ENCODE measurements around the gene ARHGAP4.

Gene ARHGAP4

DNA sequence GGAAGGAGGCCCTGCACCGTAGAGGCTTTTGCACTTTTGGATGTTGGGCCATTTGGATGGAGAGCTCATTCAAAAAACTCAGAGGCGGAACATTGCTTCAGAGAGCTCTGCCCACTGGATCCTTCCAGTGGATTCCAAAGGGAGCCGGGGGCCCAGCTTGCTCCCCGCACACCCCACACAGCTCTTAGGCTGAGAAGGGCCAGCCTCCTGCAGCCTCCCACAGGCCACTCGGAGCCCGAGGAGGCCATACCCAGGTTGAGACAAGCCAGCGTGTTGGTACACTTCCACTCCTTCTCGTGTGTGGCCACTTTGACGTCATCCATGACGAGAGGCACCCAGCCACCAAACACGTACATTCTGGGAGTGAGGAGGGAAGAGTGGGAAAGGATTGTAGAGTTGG, 35.2 kb upstream of the ARHGAP4 start:
- no peak for DNase-seq

DNA sequence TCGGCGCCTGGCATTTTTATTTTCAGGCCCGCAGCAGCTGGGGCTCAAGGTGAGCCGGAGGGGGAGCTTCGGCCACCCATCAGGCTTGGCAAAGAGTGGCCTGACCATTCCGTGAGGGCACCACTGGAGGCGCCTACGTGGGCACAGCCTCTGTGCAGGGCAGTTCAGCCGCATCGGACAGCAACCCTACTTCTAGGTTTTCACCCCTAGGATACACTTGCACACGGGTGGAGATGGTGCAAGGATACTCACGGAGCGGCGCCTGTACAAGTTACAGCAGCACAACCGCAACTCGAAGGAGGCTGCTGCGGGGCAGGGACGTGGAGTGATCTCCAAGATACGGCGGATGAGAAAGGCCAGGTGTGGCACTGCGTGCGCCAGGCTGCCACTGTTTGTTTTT, 34.7 kb upstream of the ARHGAP4 start:
- no peak for DNase-seq

DNA sequence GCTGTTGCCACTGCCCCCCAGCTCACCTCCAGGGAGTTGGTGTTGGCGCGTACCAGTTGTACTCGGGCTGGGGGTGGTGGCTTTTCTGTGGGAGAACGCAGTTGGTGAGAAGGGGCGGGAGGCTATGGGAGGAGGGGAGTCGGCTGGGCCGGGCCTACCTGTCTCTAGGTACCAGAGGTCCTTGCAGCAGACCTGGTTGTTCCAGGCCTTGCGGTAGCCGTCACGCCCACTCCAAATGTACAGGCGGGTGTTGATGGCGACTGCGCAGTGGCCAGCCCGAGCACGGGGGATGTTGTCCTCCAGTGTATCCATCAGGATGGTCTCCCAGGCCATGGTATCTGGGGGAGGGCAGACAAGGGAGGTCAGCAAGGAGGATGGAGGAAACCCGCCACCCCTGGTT, 34.0 kb upstream of the ARHGAP4 start:
- DNase-seq, result no peak

DNA sequence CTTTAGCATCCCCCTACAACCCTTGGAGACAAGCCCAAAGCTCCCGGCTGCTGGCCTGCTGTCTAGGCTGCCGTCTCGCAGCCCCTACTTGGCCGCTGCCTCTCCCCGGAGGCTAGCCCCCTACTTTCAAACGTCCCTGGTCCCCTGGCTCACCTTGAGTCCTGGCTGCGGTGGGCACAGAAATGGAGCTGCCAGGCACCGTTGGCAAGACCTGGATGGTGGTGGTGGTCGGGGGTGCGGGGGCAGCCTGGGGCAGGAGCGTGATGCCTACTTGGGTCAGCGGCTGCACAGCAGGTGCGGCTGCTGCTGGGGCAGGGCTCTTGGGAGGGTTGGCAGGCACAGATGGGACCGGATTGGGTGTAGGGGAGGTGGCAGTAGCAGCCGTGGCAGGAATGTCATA, 33.6 kb upstream of the ARHGAP4 start:
- DNase-seq, result no peak

DNA sequence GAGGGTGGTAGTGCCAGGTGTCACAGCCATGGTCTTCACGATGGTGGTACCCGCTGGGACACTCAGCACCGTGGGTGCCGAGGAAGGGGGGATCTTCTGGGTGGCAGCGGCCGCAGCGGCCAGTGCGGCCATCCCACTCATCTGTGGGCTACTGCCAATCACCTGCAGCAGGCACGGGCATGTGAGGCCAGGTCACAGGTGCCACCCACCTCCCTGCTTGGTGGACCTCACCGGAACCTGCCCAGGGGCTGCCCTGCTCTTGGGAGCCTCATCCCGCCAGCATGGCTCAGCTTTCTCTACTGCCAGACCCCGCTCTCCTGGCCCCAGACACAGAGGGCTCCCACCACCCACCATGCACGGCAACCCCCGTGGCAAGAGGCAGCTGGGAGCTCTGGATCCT, 32.5 kb upstream of the ARHGAP4 start:
- DNase-seq, result no peak

DNA sequence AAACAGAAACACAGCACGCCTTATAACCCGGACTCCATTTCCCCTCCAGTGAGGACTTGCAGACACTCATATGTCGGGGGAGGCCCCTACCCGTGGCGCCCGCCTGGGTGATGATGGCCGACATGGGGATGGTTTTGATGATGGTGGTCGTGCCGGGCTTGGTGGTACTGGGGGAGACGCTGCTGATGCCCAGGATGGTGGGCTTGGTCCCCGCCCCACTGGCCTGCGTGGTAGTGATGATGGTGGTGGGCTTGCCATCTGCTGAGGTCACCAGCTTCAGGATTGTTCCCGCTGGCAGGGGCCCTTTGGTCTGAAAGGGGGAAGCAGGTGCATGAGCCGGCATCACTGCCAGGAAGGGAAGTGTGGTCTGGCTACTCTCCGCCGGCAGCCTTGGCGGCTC, 31.2 kb upstream of the ARHGAP4 start:
- DNase-seq, result no peak

DNA sequence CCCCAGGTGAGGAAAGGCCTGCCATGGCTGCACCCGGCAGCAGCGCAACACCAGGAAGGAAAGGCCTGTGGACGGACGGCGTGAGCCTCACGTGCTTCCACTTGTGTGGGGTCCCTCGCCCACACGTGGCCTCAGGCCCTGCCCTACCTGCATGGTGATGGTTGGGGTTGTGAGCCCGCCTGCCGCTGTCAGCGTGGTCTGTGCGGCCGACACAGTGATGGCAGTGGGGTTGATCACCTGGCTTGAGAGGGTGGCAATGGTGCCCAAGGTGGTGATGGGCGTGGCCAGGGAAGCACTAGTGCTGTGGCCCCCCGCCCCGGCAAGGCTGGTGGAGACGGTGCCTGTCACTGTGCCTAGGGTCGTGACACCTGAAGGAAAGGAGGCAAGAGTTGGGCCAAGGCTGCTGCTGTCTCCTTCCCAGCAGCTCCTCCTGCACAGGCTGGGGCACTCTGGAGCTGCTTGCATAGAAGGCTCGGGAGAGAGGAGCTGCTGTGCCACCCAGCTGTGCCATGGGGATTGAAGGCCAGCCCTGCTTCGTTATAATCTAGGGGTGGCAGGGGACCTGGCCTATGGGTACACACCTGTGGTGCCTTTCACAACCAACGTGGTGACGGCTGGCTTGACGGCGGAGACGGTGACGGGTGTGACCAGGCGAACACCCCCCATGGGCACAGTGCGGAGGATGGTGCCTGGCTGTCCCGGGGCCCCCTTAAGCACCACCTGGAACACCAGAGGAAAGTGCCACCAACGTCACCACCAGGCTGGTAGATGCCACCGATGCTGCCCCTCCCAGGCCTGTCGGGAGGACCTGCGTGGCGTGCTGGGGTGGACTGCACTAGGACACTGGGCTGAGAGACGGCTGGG, 30.2 kb upstream of the ARHGAP4 start:
- DNase-seq, result no peak

DNA sequence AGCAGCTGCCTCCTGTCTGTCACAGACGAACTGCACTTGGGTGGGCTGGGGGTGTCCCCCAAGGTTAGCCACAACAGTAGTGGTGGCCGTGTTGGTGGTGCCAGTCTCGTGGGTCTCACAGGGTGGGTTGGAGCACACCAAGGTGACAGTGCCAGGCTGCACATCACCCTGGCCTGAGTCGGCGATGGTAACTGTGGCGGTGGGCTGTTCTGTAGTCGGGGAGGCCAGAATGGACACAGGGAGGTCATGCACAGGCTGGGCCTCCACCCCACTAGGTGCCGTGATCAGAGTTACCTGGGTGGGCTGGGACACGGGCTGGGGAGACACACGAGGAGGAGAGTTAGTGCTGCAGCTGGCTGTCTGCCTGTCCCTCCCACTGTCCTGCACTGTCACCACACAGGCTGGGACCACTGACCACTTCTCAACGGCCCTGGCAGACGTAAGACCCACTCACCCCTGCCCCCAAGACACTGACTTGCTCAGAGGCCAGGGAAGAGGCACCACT, 29.2 kb upstream of the ARHGAP4 start:
- DNase-seq, result no peak

DNA sequence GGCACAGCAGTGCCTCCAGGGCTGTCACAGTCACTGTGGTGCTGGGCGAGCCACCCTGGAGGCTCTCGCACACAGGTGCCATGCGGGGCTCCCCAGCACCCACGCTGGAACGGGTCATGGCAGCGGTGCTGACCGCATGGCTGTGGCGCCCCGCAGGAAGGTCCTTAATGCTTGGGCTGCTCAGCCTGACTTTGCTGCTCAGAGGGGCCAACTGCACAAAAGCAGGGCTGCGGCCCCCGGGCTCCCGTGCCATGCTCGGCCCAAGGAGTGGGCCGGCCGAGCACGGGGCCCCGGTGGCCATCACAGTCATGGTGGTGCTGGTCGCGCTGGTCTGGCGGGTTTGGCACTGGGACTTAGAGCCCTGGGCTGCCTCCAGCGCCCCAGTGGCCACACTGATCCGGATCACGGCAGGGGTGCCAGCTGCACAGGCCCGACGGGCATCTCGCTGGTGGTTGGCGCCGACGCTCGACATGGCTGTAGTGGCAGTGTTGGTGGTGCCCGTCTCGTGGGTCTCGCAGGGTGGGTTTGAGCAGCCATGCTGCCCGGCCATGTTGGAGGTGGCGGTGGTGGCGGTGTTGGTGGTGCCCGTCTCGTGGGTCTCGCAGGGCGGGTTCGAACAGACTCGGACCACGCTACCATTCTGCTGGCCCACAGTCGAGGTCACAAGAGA, 28.6 kb upstream of the ARHGAP4 start:
- no peak for DNase-seq

DNA sequence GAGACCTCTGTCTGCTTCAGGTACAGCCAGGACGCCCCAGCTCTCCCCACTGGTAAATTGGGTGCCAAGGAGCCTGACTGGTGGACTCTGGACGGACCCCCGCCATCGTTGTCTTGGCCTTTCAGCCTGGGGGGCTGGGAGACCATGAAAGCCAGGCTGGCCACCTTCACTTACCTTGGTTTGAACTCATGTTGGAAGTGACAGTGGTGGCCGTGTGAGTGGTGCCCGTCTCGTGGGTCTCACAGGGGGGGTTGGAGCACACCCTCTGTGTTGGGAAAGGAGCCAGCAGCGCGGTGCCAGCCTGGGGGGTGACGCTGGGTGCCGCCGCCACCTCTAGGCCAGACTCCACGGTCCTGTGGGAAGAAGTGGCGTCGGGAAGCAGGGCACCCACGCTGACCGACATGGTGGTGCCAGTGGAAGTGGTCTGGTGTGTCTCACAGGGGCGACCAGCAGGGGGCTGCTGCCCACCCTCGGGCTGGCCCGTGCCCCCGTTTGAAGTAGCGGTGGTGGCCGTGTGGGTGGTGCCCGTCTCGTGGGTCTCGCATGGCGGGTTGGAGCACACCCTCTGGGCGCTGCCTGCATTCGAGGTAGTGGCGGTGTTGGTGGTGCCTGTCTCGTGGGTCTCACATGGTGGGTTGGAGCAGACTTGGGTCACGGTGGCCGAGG, 28.0 kb upstream of the ARHGAP4 start:
- no peak for DNase-seq

DNA sequence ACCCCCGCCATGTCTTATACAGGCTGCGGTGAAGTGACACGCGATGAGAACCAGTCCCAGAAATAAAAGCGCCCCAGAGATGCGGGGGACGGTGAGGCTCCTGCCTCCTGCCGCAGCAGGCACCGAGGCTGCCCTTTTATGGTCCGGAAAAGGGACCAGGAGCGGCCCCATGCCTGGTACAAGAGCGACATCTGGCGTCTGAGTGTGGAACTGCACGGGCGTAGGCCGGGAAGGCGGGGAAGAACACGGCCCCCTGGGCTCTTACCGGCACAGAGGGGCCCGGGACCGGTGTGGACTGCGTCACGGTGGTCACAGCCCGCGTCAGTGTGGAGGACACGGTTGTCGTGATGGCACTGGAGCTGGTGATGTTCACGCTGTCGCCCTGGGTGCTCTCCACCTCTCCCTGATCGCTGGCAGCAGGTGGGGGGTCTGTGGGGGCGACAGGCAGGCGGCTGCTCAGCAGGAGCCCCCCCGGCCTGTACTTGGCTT, 27.3 kb upstream of the ARHGAP4 start:
- DNase-seq, result peak; percentile 20 to 49 (median 40)

DNA sequence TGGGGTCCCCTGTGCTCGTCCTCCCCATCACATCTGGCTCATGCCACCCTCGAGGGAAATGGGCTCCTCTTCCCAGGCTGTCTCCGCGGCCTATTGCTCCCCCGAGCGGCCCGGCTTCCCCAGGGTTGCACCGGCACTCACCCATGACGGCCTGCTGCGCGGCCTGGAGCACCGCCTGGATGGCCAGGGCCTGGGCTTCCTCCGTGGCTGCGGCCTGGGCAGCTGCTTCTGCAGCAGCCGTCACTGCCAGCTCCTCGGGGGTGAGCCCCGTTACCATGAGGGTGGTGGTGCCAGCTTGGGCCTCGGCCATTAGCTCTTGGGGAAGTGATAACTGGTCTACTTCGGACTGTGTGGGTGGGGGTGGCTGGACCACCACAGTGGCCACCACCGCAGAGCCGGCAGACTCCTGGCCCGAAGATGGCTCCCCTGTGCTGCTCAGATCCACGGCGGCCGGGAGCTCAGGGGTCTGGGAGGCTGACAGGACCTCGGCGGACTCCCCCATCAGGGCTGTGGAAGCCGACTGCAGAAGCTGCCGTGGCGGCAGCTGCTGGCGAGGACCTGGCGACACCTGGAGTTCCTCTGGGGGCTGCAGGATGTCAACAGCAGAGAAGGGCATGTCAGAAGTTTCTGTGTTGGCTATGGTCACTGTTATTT, 26.4 kb upstream of the ARHGAP4 start:
- no peak for DNase-seq

DNA sequence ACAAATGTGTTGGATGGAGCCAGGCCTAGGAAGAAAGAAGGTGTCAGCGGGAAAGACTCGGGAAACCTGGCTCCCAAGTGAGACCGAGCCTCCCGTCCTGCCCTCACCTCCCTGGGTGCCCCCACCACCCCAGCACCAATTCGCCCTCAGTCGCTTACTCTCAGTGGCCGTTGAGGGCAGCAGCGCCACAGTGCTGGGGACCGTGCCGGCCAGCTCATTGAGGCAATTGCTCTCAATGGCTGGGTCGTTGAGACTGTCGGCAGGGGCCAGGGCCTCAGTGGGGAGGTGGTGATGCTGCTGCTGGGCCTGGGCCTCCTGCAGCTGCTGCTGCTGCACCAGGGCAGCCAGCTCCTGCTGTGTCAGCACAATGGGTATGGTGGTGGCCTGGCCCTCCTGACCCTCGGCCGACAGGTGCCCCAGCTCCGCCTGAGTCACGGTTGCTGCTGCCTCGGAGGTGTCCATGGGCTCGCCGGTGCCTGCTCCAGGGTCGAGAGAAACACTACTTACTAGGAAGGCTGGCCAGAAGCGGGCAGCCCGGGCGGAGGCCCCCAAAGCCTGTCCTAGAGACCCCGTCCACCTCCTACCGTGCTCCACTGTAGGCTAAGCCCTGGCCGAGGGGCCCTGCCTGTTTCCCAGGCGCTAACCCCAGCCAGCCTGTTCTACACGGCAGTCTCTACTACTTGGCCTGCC, 25.8 kb upstream of the ARHGAP4 start:
- no peak for DNase-seq

DNA sequence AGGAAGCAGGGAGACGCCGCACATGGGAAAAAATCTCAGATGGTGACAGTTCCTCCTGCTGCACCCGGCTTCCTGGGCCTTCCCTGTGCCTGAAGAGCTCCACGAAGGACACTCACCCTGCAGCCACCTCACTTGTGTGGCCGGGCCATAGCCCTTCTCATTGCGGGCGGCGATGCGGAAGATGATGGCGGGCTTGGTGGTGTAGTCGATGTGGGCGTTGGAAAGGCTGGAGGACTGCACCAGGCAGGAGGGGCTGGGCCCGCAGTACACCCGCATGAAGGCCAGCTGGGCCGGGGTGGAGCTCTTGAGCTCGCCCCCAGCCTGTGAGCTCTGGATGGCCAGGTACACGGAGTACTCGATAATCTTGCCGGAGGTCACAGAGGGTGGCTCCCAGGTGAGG, 24.1 kb upstream of the ARHGAP4 start:
- no peak for DNase-seq

DNA sequence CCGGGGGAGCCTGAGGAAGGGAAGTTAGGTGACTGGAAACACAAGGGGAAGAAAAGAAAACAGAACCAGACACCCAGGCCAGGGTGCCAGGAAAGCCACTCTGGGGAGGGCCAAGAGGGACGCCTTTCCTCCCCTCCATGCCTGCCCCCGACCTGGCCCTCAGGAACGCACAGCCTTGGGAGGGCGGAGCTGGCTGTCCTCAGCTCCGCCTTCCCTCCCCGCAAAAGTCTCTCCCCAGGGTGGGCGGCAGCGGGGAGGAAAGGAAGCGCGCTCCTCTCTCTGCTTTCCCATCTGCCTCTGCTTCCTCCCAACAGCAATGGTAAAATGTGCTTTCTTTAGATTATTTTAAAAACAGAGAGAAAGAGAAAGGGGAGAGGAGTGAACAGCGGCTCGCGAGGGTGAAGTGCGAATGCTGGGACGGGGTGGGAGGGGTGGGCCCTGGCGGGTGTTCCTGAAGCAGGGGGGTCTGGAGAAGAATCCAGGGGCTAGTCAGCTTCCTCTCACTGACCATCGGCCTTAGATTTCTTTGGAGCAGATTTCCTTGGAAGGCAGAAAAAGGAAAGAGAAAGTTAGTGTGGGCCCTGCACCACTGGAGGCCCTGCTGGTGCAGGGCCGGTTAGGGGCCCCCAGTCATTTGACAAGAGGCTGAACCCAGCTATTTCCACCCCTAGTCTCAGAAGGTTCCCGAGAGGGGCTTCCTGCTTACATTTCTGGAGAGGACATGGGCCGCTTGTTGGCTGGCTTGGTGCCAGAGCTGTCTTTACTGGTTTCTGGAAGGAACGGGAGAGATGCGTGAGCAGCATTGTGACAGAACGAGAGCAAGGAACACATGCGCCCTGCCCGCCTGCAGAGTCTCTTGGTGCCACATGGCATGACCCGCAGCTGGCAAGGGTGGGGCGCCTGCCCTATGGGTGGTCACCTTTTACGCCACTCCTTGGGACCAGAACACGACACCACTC, 23.1 kb upstream of the ARHGAP4 start:
- no peak for DNase-seq

DNA sequence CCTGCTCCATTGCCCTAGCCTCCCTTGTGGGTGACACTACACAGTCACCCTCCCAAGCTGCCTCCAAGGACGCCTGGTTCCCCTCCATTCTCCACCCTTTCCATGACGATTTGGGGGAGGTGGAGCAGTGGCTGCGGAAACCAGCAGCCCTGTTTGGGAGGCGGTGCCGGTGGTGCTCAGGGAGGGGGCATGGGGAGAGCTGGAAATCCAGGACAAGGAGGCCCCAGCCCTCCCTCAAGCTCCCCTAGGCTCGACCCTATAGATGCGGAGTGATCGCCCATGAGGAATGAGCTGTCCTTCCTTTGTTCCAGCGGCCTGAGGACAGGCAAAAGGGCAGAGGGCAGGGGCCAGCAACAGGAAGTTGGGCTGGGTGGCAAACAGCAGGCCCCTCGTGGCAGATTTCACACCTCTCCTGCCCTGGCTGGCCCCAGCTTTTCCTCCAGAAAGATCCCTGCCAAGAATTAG, 22.0 kb upstream of the ARHGAP4 start:
- DNase-seq, result no peak

DNA sequence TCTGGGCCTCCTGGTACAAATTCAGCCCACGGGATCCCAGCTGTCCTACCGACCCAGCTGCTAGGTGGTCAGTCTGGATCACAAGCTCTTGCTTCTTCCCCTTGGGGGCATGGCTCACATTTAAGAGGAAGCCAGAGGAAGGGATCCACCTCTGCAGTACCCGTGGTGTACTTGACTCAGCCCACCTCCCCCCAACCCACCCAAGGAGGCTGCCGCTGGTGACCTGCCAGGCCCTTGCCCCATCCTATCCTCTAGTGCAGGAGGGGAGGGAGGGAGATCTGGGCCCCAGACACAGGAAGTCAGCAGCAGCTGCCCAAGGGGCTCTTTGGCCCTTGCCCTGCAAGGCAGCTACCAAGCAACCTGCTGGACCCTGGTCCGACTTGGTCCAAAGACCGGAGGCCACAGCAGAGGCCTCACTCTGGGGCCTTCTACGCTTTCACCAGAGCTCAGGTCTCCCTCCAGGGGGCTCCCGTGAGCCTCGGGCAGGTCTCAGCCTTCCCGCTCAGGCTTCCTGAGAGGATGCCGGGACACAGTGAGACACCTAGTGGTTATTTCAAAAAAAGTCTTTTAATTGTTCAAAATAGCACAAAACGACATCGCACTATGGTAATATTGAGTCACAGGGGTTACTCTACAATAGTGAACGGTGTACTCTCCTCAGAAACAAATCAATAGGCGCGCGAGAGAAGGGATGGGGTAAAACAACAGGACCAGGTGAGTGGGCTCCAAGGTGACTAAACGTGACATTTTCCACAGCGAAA, 21.1 kb upstream of the ARHGAP4 start:
- DNase-seq, result peak; percentile 52 to 56 (median 54)

DNA sequence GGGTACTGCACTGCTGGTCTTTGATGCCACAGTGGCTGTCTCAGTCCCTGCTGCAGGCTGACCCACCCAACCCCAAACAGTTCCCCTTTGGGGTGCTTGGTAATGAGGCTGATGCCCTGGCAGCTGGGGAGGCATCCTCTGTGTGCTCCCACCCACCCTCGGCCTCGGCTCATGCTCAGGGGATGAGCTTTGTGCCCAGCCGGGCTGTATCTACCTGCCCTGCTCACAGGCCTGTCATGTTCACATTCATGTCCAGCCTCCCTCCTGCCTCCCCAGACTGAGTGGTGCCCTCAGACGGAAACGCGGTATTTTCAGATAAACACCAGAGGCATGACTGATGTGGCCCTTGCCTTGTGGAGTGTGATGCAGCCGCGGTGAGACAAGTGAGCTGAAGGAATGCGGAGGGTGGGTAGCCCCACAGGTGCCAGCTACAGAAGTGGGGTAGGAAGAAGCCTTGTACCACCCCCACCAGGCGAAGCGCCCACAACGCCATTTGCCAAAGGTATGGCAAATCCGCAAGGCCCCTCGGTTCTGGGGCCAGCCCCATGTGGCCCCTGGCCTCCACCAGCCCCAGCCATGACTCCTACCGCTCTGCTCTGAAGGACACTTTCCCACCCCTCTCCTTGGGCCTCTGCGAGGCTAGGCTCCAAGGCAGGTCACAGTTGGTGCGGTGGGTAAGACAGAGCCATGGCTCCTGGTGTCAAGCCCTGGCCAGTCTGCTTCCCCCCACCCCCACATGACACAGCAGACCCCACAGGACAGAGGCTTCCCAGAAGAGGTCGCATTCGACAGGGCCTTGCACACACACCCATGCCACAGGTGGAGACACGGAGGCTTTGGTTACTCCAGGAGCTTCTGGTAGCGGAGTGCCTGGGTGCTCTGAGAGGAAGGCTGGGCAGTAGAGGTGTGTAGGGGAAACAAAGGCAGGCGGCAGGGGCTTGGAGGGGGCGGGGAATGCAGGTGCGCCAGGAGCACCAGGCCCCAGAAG, 20.2 kb upstream of the ARHGAP4 start:
- DNase-seq, result no peak

DNA sequence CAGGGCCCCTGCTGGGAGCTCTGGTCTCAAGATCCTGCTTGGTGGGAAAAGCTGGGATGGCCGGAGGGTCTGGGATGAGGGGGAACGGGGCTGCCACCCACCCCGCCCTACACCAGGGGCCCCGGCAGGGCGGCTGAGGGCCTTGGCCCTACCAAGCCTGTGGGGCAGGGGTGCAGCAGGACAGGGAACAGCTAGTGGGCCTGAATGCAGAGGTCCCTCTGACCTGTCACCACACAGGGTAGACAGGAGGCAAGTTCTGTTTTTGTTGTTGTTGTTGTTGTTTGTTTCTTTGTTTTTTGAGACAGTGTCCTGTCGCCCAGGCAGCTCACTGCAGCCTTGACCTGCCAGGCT, 18.7 kb upstream of the ARHGAP4 start:
- DNase-seq, result no peak

Data from activated CD4-positive, CD25-positive, alpha-beta regulatory T cell (primary cell).